Sigmoid colon (tissue), 7 donors: ENCODE data around the gene PHTF2. TPM values are rescaled to one million over a fixed set of nuclear protein-coding genes. Genes with fewer than 3 reads are reported as not detected.
"Not testable (repeated sequence)": the region's sequence is repeated elsewhere in the genome, so short reads cannot be mapped to it uniquely, and the experiment has no call there.

Source experiments
- DNase-seq: peaks from one replicate; pipeline ENCODE4 v3.0.0-alpha.2; 2019
- H3K27ac ChIP-seq, 4 donors: fragments of 200-600 bp; sonication (generic); one replicate each; pipeline ENCODE4 v1.5.1; 2016 to 2019; ENCODE audit warnings: mild to moderate bottlenecking in 1 of 4
- H3K27me3 ChIP-seq, 3 donors: fragments of 200-600 bp; sonication (generic); one replicate each; pipeline ENCODE4 v1.5.1; 2019; ENCODE audit warnings: mild to moderate bottlenecking in 1 of 3
- H3K36me3 ChIP-seq, 4 donors: fragments of 200-600 bp; sonication (generic); one replicate each; pipeline ENCODE4 v1.5.1; 2016 to 2019
- H3K4me1 ChIP-seq, 4 donors: fragments of 200-600 bp; sonication (generic); one replicate each; pipeline ENCODE4 v1.5.1; 2017 to 2019
- H3K4me3 ChIP-seq, 4 donors: fragments of 200-600 bp; sonication (generic); one replicate each; pipeline ENCODE4 v1.5.1; 2017 to 2019; ENCODE audit warnings: mild to moderate bottlenecking in 2 of 4, moderate library complexity in 1 of 4
- H3K9me3 ChIP-seq, 4 donors: fragments of 200-600 bp in 3 of 4; sonication (generic) in 3 of 4; one replicate each; pipeline versions ENCODE4 v1.5.1 to v1.6.1; 2013 to 2019
- CTCF ChIP-seq, 4 experiments: fragments of 450-650 bp in 3 of 4; fragments of 200-600 bp in 1 of 4; IDR thresholded peaks; one replicate each; pipeline ENCODE4 v1.5.1; 2016 to 2019; ENCODE audit warnings: antibody characterized with exemption in 4 of 4, mild to moderate bottlenecking in 3 of 4, moderate library complexity in 2 of 4
- EP300 ChIP-seq, 4 donors: sonication (generic); formaldehyde crosslinking; IDR thresholded peaks; one replicate each; pipeline ENCODE4 v1.6.1; 2017; ENCODE audit warnings: antibody characterized with exemption in 4 of 4
- POLR2A ChIP-seq, 2 donors: fragments of 450-650 bp; IDR thresholded peaks; one replicate each; pipeline ENCODE4 v1.6.1; 2016; ENCODE audit warnings: antibody characterized with exemption in 2 of 2, mild to moderate bottlenecking in 2 of 2, moderate library complexity in 2 of 2
- POLR2AphosphoS5 ChIP-seq, 4 donors: sonication (generic); formaldehyde crosslinking; IDR thresholded peaks; one replicate each; pipeline ENCODE4 v1.6.1; 2017; ENCODE audit warnings: antibody characterized with exemption in 4 of 4
- WGBS, 2 donors: extraction: QIAGEN DNeasy Blood & Tissue Kit; methylation state at CpG; one replicate each; pipeline ENCODE4 v1.1.7; 2013; 5-methylcytosine and 5-hydroxymethylcytosine counted together
- intact Hi-C: fragments of 100-400 bp; cut with DNase I; formaldehyde crosslinking; loops from one replicate; pipeline ENCODE4 v1.15.1; 2023
- polyA plus RNA-seq, 3 donors: library from polyadenylated mRNA; stranded (reverse); fragments of 200-250 nt; gene quantifications; one replicate each; pipeline ENCODE4 v1.2.3, GENCODE V29; 2013
- total RNA-seq, 4 donors: library from RNA; depleted of rRNA; stranded (reverse); fragments of >200 nt; gene quantifications; one replicate each; pipeline ENCODE4 v1.1.0, GENCODE V29; 2016
- donor health status: healthy with polysubstance abuse.
- donor health status: Bipolar disorder and iron deficiency.
- donor health status: healthy.

The PHTF2 gene
- total and polyA plus RNA-seq, 7 donors = 2.3 to 19.3 (median 17.4) TPM

GRCh38 chr7:77783111-77783510 lies 15.5 kb upstream of the PHTF2 start:
- Histone ChIP-seq H3K27ac (no peak overlapping the region), H3K4me1 (peaks cover 0 to 8% (median 0%) of the 10 kb centered on the region in 4 donors), H3K4me3 (no peak overlapping the region), H3K36me3 (peaks cover 0 to 51% (median 2%) of the 10 kb centered on the region in 4 donors), H3K9me3 (no peaks in the 10 kb centered on the region), H3K27me3 (no peaks in the 10 kb centered on the region)
- intact Hi-C loops = no loop called here
- 29 to 78% methylated on average over 1 of the region's 1 CpG for WGBS, 2 donors
- no peak for DNase-seq
- TF ChIP-seq EP300 (IDR thresholded peaks at IDR 0.05) = no peak
- no peak for TF ChIP-seq POLR2A (IDR thresholded peaks at IDR 0.05)
- no peak for TF ChIP-seq CTCF (IDR thresholded peaks at IDR 0.05)
- no peak for TF ChIP-seq POLR2AphosphoS5 (IDR thresholded peaks at IDR 0.05)

- peaks cover 0 to 47% (median 2%) of the 10 kb centered on the region in 4 donors for H3K36me3 ChIP-seq
- intact Hi-C loops = no loop called here
- 25 to 72% methylated on average over 3 of the region's 3 CpGs for WGBS, 2 donors
- no peak for DNase-seq
- H3K4me3 ChIP-seq = no peak overlapping the region
- H3K27ac ChIP-seq = no peak overlapping the region
- H3K4me1 ChIP-seq = peaks cover 0 to 7% (median 0%) of the 10 kb centered on the region in 4 donors
- H3K9me3 ChIP-seq = no peaks in the 10 kb centered on the region
- TF ChIP-seq CTCF (IDR thresholded peaks at IDR 0.05) (no peak), EP300 (IDR thresholded peaks at IDR 0.05) (no peak), POLR2A (IDR thresholded peaks at IDR 0.05) (no peak), POLR2AphosphoS5 (IDR thresholded peaks at IDR 0.05) (no peak)
- no peaks in the 10 kb centered on the region for H3K27me3 ChIP-seq
Observed at GRCh38 chr7:77783545-77783944, 15.0 kb upstream of the PHTF2 start.

GRCh38 chr7:77784426-77784825 lies 14.1 kb upstream of the PHTF2 start:
- H3K27me3 ChIP-seq, H3K27ac ChIP-seq, intact Hi-C loops, H3K4me3 ChIP-seq, H3K9me3 ChIP-seq, DNase-seq, H3K4me1 ChIP-seq: not testable (repeated sequence)
- peaks cover 0 to 38% (median 2%) of the 10 kb centered on the region in 4 donors for H3K36me3 ChIP-seq
- WGBS, 2 donors = 73 to 95% methylated on average over 10 of the region's 10 CpGs

- intact Hi-C loops = no loop called here
- Histone ChIP-seq H3K27me3 (no peaks in the 10 kb centered on the region), H3K36me3 (peaks cover 0 to 22% (median 2%) of the 10 kb centered on the region in 4 donors), H3K9me3 (no peaks in the 10 kb centered on the region), H3K4me3 (no peak overlapping the region), H3K27ac (no peak overlapping the region), H3K4me1 (no peaks in the 10 kb centered on the region)
- WGBS, 2 donors = 97 to 98% methylated on average over 3 of the region's 3 CpGs
- TF ChIP-seq CTCF (IDR thresholded peaks at IDR 0.05) = no peak
- no peak for TF ChIP-seq EP300 (IDR thresholded peaks at IDR 0.05)
- no peak for TF ChIP-seq POLR2AphosphoS5 (IDR thresholded peaks at IDR 0.05)
- no peak for TF ChIP-seq POLR2A (IDR thresholded peaks at IDR 0.05)
- no peak for DNase-seq
Observed at GRCh38 chr7:77786018-77786417, 12.6 kb upstream of the PHTF2 start.

GRCh38 chr7:77786741-77787140 lies 11.8 kb upstream of the PHTF2 start:
- no peak for TF ChIP-seq POLR2AphosphoS5 (IDR thresholded peaks at IDR 0.05)
- TF ChIP-seq POLR2A (IDR thresholded peaks at IDR 0.05) = no peak
- TF ChIP-seq CTCF (IDR thresholded peaks at IDR 0.05) = no peak
- no peak for TF ChIP-seq EP300 (IDR thresholded peaks at IDR 0.05)

More at GRCh38 chr7:77786741-77787140, 11.8 kb upstream of the PHTF2 start:
- Histone ChIP-seq H3K27ac (no peak overlapping the region), H3K9me3 (no peaks in the 10 kb centered on the region), H3K27me3 (no peaks in the 10 kb centered on the region), H3K4me3 (no peak overlapping the region), H3K4me1 (no peaks in the 10 kb centered on the region), H3K36me3 (peaks cover 0 to 15% (median 2%) of the 10 kb centered on the region in 4 donors)
- intact Hi-C loops = no loop called here
- no peak for DNase-seq
